ENCODE data around the gene MYH11.
"Not testable (repeated sequence)": the region's sequence is repeated elsewhere in the genome, so short reads cannot be mapped to it uniquely, and the experiment has no call there.

The MYH11 gene

GRCh38 chr16:15747937-15748336, 108.9 kb downstream of the MYH11 start:
- no peak for DNase-seq

GRCh38 chr16:15746332-15746731, 110.5 kb downstream of the MYH11 start:
- DNase-seq, result no peak

GRCh38 chr16:15743657-15744056, 113.2 kb downstream of the MYH11 start:
- DNase-seq, result no peak

GRCh38 chr16:15742716-15743115, 114.1 kb downstream of the MYH11 start:
- DNase-seq, result no peak

- DNase-seq, result no peak
Observed at GRCh38 chr16:15741207-15741871, 115.5 kb downstream of the MYH11 start.

GRCh38 chr16:15739950-15740349, 116.9 kb downstream of the MYH11 start:
- no peak for DNase-seq

- DNase-seq, result no peak
Observed at GRCh38 chr16:15739464-15739863, 117.4 kb downstream of the MYH11 start.

- DNase-seq, result no peak
Observed at GRCh38 chr16:15737140-15737644, 119.6 kb downstream of the MYH11 start.

GRCh38 chr16:15736529-15736928, 120.3 kb downstream of the MYH11 start:
- DNase-seq, result no peak

GRCh38 chr16:15735610-15736009, 121.2 kb downstream of the MYH11 start:
- DNase-seq, result no peak

GRCh38 chr16:15732416-15732815, 124.4 kb downstream of the MYH11 start:
- no peak for DNase-seq

GRCh38 chr16:15729152-15729551, 127.7 kb downstream of the MYH11 start:
- DNase-seq, result no peak

GRCh38 chr16:15727697-15728096, 129.1 kb downstream of the MYH11 start:
- not testable (repeated sequence) for DNase-seq

GRCh38 chr16:15726715-15727114, 130.1 kb downstream of the MYH11 start:
- no peak for DNase-seq

GRCh38 chr16:15725641-15726240, 131.1 kb downstream of the MYH11 start:
- no peak for DNase-seq

- DNase-seq, result no peak
Observed at GRCh38 chr16:15723808-15724207, 133.0 kb downstream of the MYH11 start.

GRCh38 chr16:15721018-15721417, 135.8 kb downstream of the MYH11 start:
- no peak for DNase-seq

- no peak for DNase-seq
Observed at GRCh38 chr16:15716694-15717447, 140.0 kb downstream of the MYH11 start.

GRCh38 chr16:15715221-15715620, 141.6 kb downstream of the MYH11 start:
- DNase-seq, result no peak

GRCh38 chr16:15714393-15715172, 142.2 kb downstream of the MYH11 start:
- no peak for DNase-seq

- DNase-seq, result no peak
Observed at GRCh38 chr16:15708997-15709396, 147.8 kb downstream of the MYH11 start.

- DNase-seq, result no peak
Observed at GRCh38 chr16:15708096-15708495, 148.7 kb downstream of the MYH11 start.

- no peak for DNase-seq
Observed at GRCh38 chr16:15707332-15707731, 149.5 kb downstream of the MYH11 start.
